ENCODE measurements around the gene NKX1-2.

- TF ChIP-seq, protein P1, sequence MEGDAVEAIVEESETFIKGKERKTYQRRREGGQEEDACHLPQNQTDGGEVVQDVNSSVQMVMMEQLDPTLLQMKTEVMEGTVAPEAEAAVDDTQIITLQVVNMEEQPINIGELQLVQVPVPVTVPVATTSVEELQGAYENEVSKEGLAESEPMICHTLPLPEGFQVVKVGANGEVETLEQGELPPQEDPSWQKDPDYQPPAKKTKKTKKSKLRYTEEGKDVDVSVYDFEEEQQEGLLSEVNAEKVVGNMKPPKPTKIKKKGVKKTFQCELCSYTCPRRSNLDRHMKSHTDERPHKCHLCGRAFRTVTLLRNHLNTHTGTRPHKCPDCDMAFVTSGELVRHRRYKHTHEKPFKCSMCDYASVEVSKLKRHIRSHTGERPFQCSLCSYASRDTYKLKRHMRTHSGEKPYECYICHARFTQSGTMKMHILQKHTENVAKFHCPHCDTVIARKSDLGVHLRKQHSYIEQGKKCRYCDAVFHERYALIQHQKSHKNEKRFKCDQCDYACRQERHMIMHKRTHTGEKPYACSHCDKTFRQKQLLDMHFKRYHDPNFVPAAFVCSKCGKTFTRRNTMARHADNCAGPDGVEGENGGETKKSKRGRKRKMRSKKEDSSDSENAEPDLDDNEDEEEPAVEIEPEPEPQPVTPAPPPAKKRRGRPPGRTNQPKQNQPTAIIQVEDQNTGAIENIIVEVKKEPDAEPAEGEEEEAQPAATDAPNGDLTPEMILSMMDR (IDR thresholded peaks at IDR 0.05 in 8 of 11, conservative IDR thresholded peaks at IDR 0.05 in 3 of 11): no peak
- no peak for TF ChIP-seq POLR2AphosphoS5 (IDR thresholded peaks at IDR 0.05)
Observed at GRCh38 chr10:124420254-124420653, 29.6 kb downstream of the NKX1-2 start.

All from spleen (tissue), 7 donors.